Adipocyte (in vitro differentiated cells): ENCODE data around the gene PDCD4.
"Not testable (repeated sequence)": the region's sequence is repeated elsewhere in the genome, so short reads cannot be mapped to it uniquely, and the experiment has no call there.

Experiments
- DNase-seq: peaks from one replicate; pipeline ENCODE4 v3.0.0-alpha.2; 2015; ENCODE audit warnings: low read depth
- H3K27me3 ChIP-seq: replicated peaks from 2 replicates; pipeline ENCODE4 v1.7.0; 2013; ENCODE audit warnings: mild to moderate bottlenecking, low read length, moderate library complexity; ENCODE audit not compliant: control insufficient read depth, insufficient read depth
- H3K36me3 ChIP-seq: 2 replicates; pipeline ENCODE4 v1.7.0; 2013; ENCODE audit warnings: low read length, mild to moderate bottlenecking, moderate library complexity; ENCODE audit not compliant: control insufficient read depth, insufficient read depth, severe bottlenecking
- H3K4me1 ChIP-seq: 2 replicates; pipeline ENCODE4 v1.7.0; 2013; ENCODE audit warnings: mild to moderate bottlenecking, low read length, moderate library complexity; ENCODE audit not compliant: control insufficient read depth, insufficient read depth
- H3K4me3 ChIP-seq: 2 replicates; pipeline ENCODE4 v1.7.0; 2013; ENCODE audit warnings: mild to moderate bottlenecking, low read length, moderate library complexity
- H3K9ac ChIP-seq: 2 replicates; pipeline ENCODE4 v1.7.0; 2013; ENCODE audit warnings: mild to moderate bottlenecking, low read length, moderate library complexity
- H3K9me3 ChIP-seq: 2 replicates; pipeline ENCODE4 v1.7.0; 2013; ENCODE audit warnings: mild to moderate bottlenecking, low read length, moderate library complexity; ENCODE audit not compliant: control insufficient read depth

PDCD4 gene

GRCh38 chr10:110863956-110864355, 7.8 kb upstream of the PDCD4 start:
- no peak for DNase-seq
- H3K4me1 ChIP-seq = peaks cover 72% of the 10 kb centered on the region

GRCh38 chr10:110864662-110865140, 7.0 kb upstream of the PDCD4 start:
- H3K27me3 ChIP-seq = no peaks in the 10 kb centered on the region
- peak overlapping the region; percentile 64 for H3K4me3 ChIP-seq
- DNase-seq = no peak
- no peaks in the 10 kb centered on the region for H3K36me3 ChIP-seq
- H3K9me3 ChIP-seq = no peaks in the 10 kb centered on the region
- peak overlapping the region; percentile 88 for H3K9ac ChIP-seq
- peaks cover 65% of the 10 kb centered on the region for H3K4me1 ChIP-seq

More at GRCh38 chr10:110863956-110864355, 7.8 kb upstream of the PDCD4 start:
- H3K9ac ChIP-seq = peak overlapping the region; percentile 88
- H3K27me3 ChIP-seq = no peaks in the 10 kb centered on the region
- H3K9me3 ChIP-seq = no peaks in the 10 kb centered on the region
- no peaks in the 10 kb centered on the region for H3K36me3 ChIP-seq
- no peak overlapping the region for H3K4me3 ChIP-seq

GRCh38 chr10:110865186-110865808, 6.4 kb upstream of the PDCD4 start:
- Histone ChIP-seq H3K36me3 (no peaks in the 10 kb centered on the region), H3K9me3 (no peaks in the 10 kb centered on the region), H3K9ac (peak overlapping the region; percentile 88), H3K4me1 (peaks cover 61% of the 10 kb centered on the region), H3K4me3 (peak overlapping the region; percentile 64), H3K27me3 (no peaks in the 10 kb centered on the region)
- peak; percentile 86 for DNase-seq

- no peaks in the 10 kb centered on the region for H3K36me3 ChIP-seq
These were observed 5.8 kb upstream of the PDCD4 start for GRCh38 chr10:110865809-110866482.

GRCh38 chr10:110867011-110867806, 4.5 kb upstream of the PDCD4 start:
- Histone ChIP-seq H3K4me1 (peaks cover 64% of the 10 kb centered on the region), H3K9ac (peak overlapping the region; percentile 88)
- H3K36me3 ChIP-seq, H3K27me3 ChIP-seq, DNase-seq, H3K4me3 ChIP-seq, H3K9me3 ChIP-seq: not testable (repeated sequence)

More at GRCh38 chr10:110865809-110866482, 5.8 kb upstream of the PDCD4 start:
- Histone ChIP-seq H3K9me3 (no peaks in the 10 kb centered on the region), H3K4me1 (peaks cover 61% of the 10 kb centered on the region), H3K27me3 (no peaks in the 10 kb centered on the region), H3K4me3 (peak overlapping the region; percentile 64), H3K9ac (peak overlapping the region; percentile 88)
- peak; percentile 55 for DNase-seq

GRCh38 chr10:110867807-110868465, 3.8 kb upstream of the PDCD4 start:
- H3K9me3 ChIP-seq = no peaks in the 10 kb centered on the region
- no peaks in the 10 kb centered on the region for H3K27me3 ChIP-seq
- peaks cover 58% of the 10 kb centered on the region for H3K4me1 ChIP-seq

GRCh38 chr10:110868981-110869380, 2.7 kb upstream of the PDCD4 start:
- H3K27me3 ChIP-seq = no peaks in the 10 kb centered on the region
- no peaks in the 10 kb centered on the region for H3K36me3 ChIP-seq
- no peak for DNase-seq
- no peaks in the 10 kb centered on the region for H3K9me3 ChIP-seq
- H3K9ac ChIP-seq = no peak overlapping the region
- H3K4me1 ChIP-seq = peaks cover 53% of the 10 kb centered on the region
- H3K4me3 ChIP-seq = no peak overlapping the region

More at GRCh38 chr10:110867807-110868465, 3.8 kb upstream of the PDCD4 start:
- H3K36me3 ChIP-seq = no peaks in the 10 kb centered on the region
- no peak overlapping the region for H3K4me3 ChIP-seq
- H3K9ac ChIP-seq = peak overlapping the region; percentile 62
- peak; percentile 15 for DNase-seq

GRCh38 chr10:110870823-110871297, 868 bp upstream of the PDCD4 start:
- Histone ChIP-seq H3K27me3 (no peaks in the 10 kb centered on the region), H3K9ac (peak overlapping the region; percentile 93), H3K4me1 (peaks cover 52% of the 10 kb centered on the region), H3K9me3 (no peaks in the 10 kb centered on the region), H3K4me3 (peak overlapping the region; percentile 84), H3K36me3 (peaks cover under 1% of the 10 kb centered on the region)
- DNase-seq = peak; percentile 57

GRCh38 chr10:110872145-110872983, 636 bp downstream of the PDCD4 start:
- DNase-seq = peak; percentile 89
- no peaks in the 10 kb centered on the region for H3K9me3 ChIP-seq
- H3K36me3 ChIP-seq = peaks cover 14% of the 10 kb centered on the region
- peak overlapping the region; percentile 84 for H3K4me3 ChIP-seq
- peak overlapping the region; percentile 93 for H3K9ac ChIP-seq
- H3K27me3 ChIP-seq = no peaks in the 10 kb centered on the region
- peaks cover 41% of the 10 kb centered on the region for H3K4me1 ChIP-seq
